Measurements from ENCODE around the gene SMIM15. TPM values are rescaled to one million over a fixed set of nuclear protein-coding genes. Genes with fewer than 3 reads are reported as not detected.

SMIM15 gene
- total and polyA plus RNA-seq, 2 donors (not counting 3 experiments of a cell fraction or from before 2014, with no cell fraction given): 18.4 to 48.8 TPM

GRCh38 chr5:61162832-61163567 lies 732 bp upstream of the SMIM15 start:
- FAIRE-seq (no peak), DNase-seq (ENCODE audit: low read depth, low spot score) (peak; percentile 21)
- peak overlapping the region; percentile 72 for H3K27ac ChIP-seq (ENCODE audit: insufficient read depth, low read depth, low read length)
- no peaks in the 10 kb centered on the region for H3K9me3 ChIP-seq (replicated peaks; ENCODE audit: control insufficient read depth, insufficient read depth, low read length)
- no peaks in the 10 kb centered on the region for H3K9me1 ChIP-seq (replicated peaks; ENCODE audit: control insufficient read depth, extremely low read depth, insufficient read depth, low read length)
- H3K4me1 ChIP-seq (ENCODE audit: control insufficient read depth, extremely low read depth, insufficient read depth, low read length): peaks cover 15% of the 10 kb centered on the region
- peak overlapping the region; percentile 1 to 70 (median 67) for H3K4me3 ChIP-seq (replicated peaks in 1 of 3; ENCODE audit: insufficient read depth in 1 of 3, low read depth in 1 of 3, low read length in 3 of 3)
- peak overlapping the region; percentile 64 for H3K9ac ChIP-seq (replicated peaks; ENCODE audit: extremely low read depth, insufficient read depth, low read length)
- no peak for TF ChIP-seq EZH2 (IDR thresholded peaks at IDR 0.05; ENCODE audit: borderline replicate concordance, low read depth, low read length, severe bottlenecking)
- TF ChIP-seq POLR2AphosphoS5 (IDR thresholded peaks at IDR 0.05; ENCODE audit: insufficient read depth, low read depth, low read length): no peak
- peaks cover 0 to 4% of the 10 kb centered on the region in 2 experiments for H3K36me3 ChIP-seq (ENCODE audit: control insufficient read depth in 2 of 2, extremely low read depth in 1 of 2, insufficient read depth in 2 of 2, low read length in 2 of 2)
- no peaks in the 10 kb centered on the region for H3K27me3 ChIP-seq (ENCODE audit: control insufficient read depth in 2 of 2, insufficient read depth in 2 of 2, low read length in 2 of 2)
- ChIA-PET CTCF (interaction anchor here (2.0 to 2.7 kb wide), 2 partner anchors 168 to 204 kb away, joined by 8 to 11 read pairs; partner anchors contain the start of gene ZSWIM6), POLR2A (interaction anchor here (1.1 kb wide), 1 partner anchor 169 kb away, joined by 6 read pairs; no protein-coding TSS in a partner anchor)
- peaks cover 34% of the 10 kb centered on the region for H3K79me2 ChIP-seq (ENCODE audit: control insufficient read depth, insufficient read depth, low read length)
- intact Hi-C loops (cut with micrococcal nuclease): loop anchor here (1.0 to 10.0 kb wide), 8 partner anchors 108 to 464 kb away; no protein-coding TSS in a partner anchor
- BruUV-seq (replicated peaks): no TSS peak
- H3K4me2 ChIP-seq (ENCODE audit: insufficient read depth, low read length): peak overlapping the region; percentile 78
- peak overlapping the region; percentile 73 for H2AFZ ChIP-seq (ENCODE audit: low read depth, low read length)
- dilution Hi-C loops (cut with MboI; ENCODE audit: extremely low pct_ligation_motif_present, low sequenced_read_pairs): no loop called here
- H4K20me1 ChIP-seq (replicated peaks; ENCODE audit: control insufficient read depth, extremely low read depth, insufficient read depth, low read length): no peaks in the 10 kb centered on the region

- TF ChIP-seq CTCF (IDR thresholded peaks at IDR 0.05; ENCODE audit: extremely low read depth in 1 of 2, insufficient read depth in 1 of 2, low read depth in 1 of 2, low read length in 2 of 2) (no peak), JUN (IDR thresholded peaks at IDR 0.05; ENCODE audit: borderline replicate concordance, insufficient read depth, insufficient read length, low read depth) (no peak), POLR2A (IDR thresholded peaks at IDR 0.05; ENCODE audit: low read depth, low read length) (no peak), POLR2AphosphoS5 (IDR thresholded peaks at IDR 0.05; ENCODE audit: insufficient read depth, low read depth, low read length) (no peak), MAX (IDR thresholded peaks at IDR 0.05; ENCODE audit: insufficient read depth, insufficient read length) (no peak), EZH2 (IDR thresholded peaks at IDR 0.05; ENCODE audit: borderline replicate concordance, low read depth, low read length, severe bottlenecking) (no peak), FOS (IDR thresholded peaks at IDR 0.05; ENCODE audit: borderline replicate concordance, insufficient read depth, low read length) (no peak), GATA2 (IDR thresholded peaks at IDR 0.05; ENCODE audit: insufficient read depth, insufficient read length, low read depth, low read length) (no peak), MYC (IDR thresholded peaks at IDR 0.05; ENCODE audit: low read depth, low read length) (no peak)
- H3K4me1 ChIP-seq (ENCODE audit: control insufficient read depth, extremely low read depth, insufficient read depth, low read length): peaks cover 15% of the 10 kb centered on the region
- peaks cover 0 to 4% of the 10 kb centered on the region in 2 experiments for H3K36me3 ChIP-seq (ENCODE audit: control insufficient read depth in 2 of 2, extremely low read depth in 1 of 2, insufficient read depth in 2 of 2, low read length in 2 of 2)
- H3K9ac ChIP-seq (replicated peaks; ENCODE audit: extremely low read depth, insufficient read depth, low read length): no peak overlapping the region
- dilution Hi-C loops (cut with MboI; ENCODE audit: extremely low pct_ligation_motif_present, low sequenced_read_pairs): no loop called here
- intact Hi-C loops (cut with micrococcal nuclease): loop anchor here (5.0 to 10.0 kb wide), 3 partner anchors 117 to 467 kb away; no protein-coding TSS in a partner anchor
- H3K4me2 ChIP-seq (ENCODE audit: insufficient read depth, low read length): peak overlapping the region; percentile 73
- DNase-seq (ENCODE audit: low read depth, low spot score) (no peak), FAIRE-seq (no peak)
- no peak overlapping the region for H3K4me3 ChIP-seq (replicated peaks in 1 of 3; ENCODE audit: insufficient read depth in 1 of 3, low read depth in 1 of 3, low read length in 3 of 3)
- no peaks in the 10 kb centered on the region for H3K27me3 ChIP-seq (ENCODE audit: control insufficient read depth in 2 of 2, insufficient read depth in 2 of 2, low read length in 2 of 2)
- no peaks in the 10 kb centered on the region for H3K9me3 ChIP-seq (replicated peaks; ENCODE audit: control insufficient read depth, insufficient read depth, low read length)
- no peak overlapping the region for H2AFZ ChIP-seq (ENCODE audit: low read depth, low read length)
- H4K20me1 ChIP-seq (replicated peaks; ENCODE audit: control insufficient read depth, extremely low read depth, insufficient read depth, low read length): no peaks in the 10 kb centered on the region
- no TSS peak for BruUV-seq (replicated peaks)
- H3K79me2 ChIP-seq (ENCODE audit: control insufficient read depth, insufficient read depth, low read length): peaks cover 34% of the 10 kb centered on the region
- POLR2A ChIA-PET: no interaction called here
- no peaks in the 10 kb centered on the region for H3K9me1 ChIP-seq (replicated peaks; ENCODE audit: control insufficient read depth, extremely low read depth, insufficient read depth, low read length)
- H3K27ac ChIP-seq (ENCODE audit: insufficient read depth, low read depth, low read length): no peak overlapping the region
- CTCF ChIA-PET: no interaction called here
These were observed 1.8 kb downstream of the SMIM15 start for GRCh38 chr5:61160497-61160896.
